ENCODE data around the gene RITA1. TPM values are rescaled to one million over a fixed set of nuclear protein-coding genes. Genes with fewer than 3 reads are reported as not detected.

RITA1 gene
- total RNA-seq, 1 experiment from 2014 or later = 17.9 TPM

Other genes starting within 250 kb of the RITA1 start
- 39.1 and 46.8 TPM in 2 replicates for gene OAS3, start 247.2 kb upstream of the RITA1 start, total RNA-seq (2014; rRNA removed; shearing (Covaris generic))
- 40.3 and 49.7 TPM in 2 replicates for gene OAS2, start 207.2 kb upstream of the RITA1 start, total RNA-seq (2014; rRNA removed; shearing (Covaris generic))
- gene DTX1, start 129.0 kb upstream of the RITA1 start, total RNA-seq (2014; rRNA removed; shearing (Covaris generic)) = 1.3 and 2.8 TPM in 2 replicates
- gene RASAL1, start 50.0 kb upstream of the RITA1 start, total RNA-seq (2014; rRNA removed; shearing (Covaris generic)) = 0.08 TPM in 1 of 2 replicates, not detected in the other
- not detected in 2 replicates for gene CFAP73, start 36.0 kb upstream of the RITA1 start, total RNA-seq (2014; rRNA removed; shearing (Covaris generic))
- gene DDX54, start 243 bp upstream of the RITA1 start, total RNA-seq (2014; rRNA removed; shearing (Covaris generic)) = 24.4 and 45.0 TPM in 2 replicates
- 5.3 and 5.4 TPM in 2 replicates for gene TPCN1, start 35.7 kb downstream of the RITA1 start, total RNA-seq (2014; rRNA removed; shearing (Covaris generic))
- 7.0 and 14.2 TPM in 2 replicates for gene SLC8B1, start 149.4 kb downstream of the RITA1 start, total RNA-seq (2014; rRNA removed; shearing (Covaris generic))
- 12.6 and 17.7 TPM in 2 replicates for gene PLBD2, start 172.9 kb downstream of the RITA1 start, total RNA-seq (2014; rRNA removed; shearing (Covaris generic))
- not detected in 2 replicates for gene SDS, start 218.2 kb downstream of the RITA1 start, total RNA-seq (2014; rRNA removed; shearing (Covaris generic))
- gene SDSL, start 236.7 kb downstream of the RITA1 start, total RNA-seq (2014; rRNA removed; shearing (Covaris generic)) = 5.0 and 7.6 TPM in 2 replicates

All from H4 (cell line).